NCI-H774 (cell line): ENCODE data around the gene NEURL2.
A peak's percentile ranks its signal among the peaks of the same experiment; 100 is the strongest.
"Not testable (repeated sequence)": the region's sequence is repeated elsewhere in the genome, so short reads cannot be mapped to it uniquely, and the experiment has no call there.

Experiments used
- DNase-seq: peaks from one replicate; lab custom pipeline; 2025; lab: John Stamatoyannopoulos, UW

The NEURL2 gene

DNA sequence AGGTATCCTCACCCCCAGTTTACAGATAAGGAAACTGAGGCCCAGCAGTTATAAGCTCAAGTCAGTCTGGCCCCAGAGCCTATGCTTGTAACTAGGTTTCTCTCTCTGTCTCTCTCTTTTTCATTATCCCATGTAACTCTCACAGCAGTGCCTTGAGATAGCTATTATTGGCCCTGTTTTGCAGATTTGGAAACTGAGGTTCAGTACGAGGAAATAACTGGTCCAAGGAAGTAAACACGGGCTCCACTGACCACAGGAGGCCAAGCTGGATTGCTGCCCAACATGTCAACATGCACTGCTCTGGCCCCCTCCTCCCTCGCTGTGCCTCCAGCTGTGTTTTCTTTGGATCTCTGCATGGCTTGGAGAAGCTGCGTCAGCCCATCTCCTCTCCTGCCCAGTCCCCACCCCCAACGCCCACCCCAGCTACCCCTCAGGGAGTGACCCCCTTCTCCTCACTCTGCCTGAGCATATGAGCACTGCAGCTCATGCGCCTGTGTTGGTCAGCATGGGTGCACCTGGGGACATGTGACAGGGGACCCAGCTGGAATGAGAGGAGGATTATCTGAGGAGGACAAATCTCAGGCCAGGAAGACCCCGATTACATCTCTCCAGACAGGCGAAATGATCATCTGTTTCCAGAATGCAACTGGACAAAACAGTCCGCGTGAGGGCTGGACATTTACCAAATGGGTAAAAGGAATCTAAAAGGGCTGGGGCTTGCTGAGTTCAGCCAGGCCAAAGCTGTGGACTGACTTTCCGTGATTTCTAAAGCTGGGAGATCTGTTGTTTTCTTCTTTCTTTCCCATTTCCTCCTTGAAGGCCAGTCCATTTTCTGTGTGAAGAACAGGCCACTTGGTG is 28.8 kb upstream of the NEURL2 start:
- peak; percentile 3 for DNase-seq

DNA sequence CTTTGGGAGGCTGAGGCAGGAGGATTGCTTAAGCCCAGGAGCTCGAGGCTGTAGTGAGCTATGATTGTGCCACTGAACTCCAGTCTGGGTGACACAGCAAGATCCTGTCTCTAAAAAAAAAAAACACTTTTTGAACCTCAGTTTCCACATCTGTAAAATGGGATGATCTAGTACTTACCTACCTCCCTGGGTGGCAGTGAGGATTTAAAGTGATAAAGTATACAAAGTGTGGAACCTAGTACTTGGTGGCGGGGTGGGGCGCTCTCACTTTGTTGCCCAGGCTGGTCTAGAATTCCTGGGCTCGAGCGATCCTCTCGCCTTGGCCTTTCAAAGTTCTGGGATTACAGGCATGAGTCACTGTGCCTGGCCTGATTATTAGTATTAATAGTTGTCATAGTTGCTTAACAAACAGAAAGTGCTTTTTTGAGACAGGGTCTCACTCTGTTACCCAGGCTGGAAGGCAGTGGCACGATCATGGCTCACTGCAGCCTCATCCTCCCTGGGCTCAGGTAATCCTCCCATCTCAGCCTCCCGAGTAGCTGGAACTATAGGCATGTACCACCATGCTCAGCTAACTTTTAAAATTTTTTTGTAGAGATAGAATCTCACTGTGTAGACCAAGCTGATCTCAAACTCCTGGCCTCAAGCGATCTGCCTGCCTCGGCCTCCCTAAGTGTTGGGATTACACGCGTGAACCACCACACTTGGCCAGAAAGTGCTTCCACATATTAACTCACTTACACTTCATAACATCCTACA is 27.9 kb upstream of the NEURL2 start:
- no peak for DNase-seq

DNA sequence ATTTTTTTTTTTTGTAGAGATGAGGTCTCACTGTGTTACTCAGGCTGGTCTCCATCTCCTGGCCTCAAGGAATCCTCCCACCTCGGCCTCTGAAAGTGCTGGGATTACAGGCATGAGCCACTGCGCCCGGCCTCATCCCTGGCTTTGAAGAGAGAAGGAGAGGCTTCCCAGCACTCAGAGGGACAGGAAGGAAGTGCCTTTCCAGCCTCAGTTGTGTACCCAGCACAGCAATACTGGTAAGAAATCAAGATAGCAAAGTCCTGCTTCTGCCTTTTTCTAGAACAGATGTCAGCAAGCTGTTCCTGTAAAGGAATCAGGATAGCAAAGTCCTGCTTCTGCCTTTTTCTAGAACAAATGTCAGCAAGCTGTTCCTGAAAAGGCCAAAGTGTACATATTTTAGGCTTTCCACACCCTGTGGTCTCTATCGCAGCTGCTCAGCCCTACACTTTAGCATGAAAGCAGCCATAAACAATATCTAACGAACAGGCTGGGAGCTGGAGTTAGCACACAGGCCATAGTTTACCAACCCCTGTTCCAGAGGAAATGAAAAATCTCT is 27.3 kb upstream of the NEURL2 start:
- DNase-seq: no peak

DNA sequence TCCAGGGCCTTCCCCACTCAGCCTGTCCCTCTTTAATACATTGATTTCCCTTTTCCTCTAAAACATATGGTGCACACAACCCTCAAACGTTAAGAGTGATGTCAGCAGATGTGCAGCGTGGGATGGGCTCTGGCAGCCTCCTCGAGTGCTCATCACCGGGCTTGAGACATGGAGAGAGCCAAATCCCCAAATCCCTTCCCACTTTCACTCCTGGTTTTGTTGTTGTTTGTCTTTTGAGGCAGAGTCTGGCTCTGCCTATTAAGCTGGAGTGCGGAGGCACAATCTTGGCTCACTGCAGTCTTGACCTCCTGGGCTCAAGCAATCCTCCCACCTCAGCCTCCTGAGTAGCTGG is 26.8 kb upstream of the NEURL2 start:
- DNase-seq: no peak

DNA sequence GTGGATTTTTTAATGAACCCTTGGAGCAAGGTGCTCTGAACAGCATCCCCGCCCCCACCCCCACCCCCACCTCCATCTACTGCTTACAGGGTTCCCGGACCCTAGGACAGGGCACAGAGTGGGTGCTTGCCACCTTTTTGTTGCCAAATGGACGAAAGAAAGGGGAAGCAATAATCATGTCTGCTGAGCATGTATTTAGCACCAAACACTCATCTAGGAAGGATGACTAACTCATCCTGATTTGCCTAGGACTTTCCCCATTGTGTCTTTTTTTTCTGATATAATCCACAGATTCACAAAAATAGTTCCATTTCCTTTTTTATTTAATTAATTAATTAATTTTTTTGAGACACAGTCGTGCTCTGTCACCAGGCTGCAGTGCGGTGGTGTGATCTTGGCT is 22.1 kb upstream of the NEURL2 start:
- DNase-seq: no peak

DNA sequence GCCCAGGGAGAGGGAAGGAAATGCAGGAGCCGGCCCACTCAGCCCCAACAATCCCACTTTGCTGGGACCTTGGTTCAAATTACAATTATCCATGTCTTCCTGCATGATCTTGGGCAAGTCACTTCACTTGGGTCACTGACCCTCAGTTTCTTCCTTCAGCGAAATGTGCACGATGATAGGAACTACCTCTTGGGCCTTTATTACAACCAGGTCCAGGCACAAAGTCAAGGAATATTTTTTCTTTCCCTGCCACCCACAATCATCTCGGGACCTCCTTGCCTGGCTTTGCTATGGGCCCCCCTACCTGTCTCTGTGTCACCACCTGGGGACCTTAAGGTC is 21.3 kb upstream of the NEURL2 start:
- no peak for DNase-seq

DNA sequence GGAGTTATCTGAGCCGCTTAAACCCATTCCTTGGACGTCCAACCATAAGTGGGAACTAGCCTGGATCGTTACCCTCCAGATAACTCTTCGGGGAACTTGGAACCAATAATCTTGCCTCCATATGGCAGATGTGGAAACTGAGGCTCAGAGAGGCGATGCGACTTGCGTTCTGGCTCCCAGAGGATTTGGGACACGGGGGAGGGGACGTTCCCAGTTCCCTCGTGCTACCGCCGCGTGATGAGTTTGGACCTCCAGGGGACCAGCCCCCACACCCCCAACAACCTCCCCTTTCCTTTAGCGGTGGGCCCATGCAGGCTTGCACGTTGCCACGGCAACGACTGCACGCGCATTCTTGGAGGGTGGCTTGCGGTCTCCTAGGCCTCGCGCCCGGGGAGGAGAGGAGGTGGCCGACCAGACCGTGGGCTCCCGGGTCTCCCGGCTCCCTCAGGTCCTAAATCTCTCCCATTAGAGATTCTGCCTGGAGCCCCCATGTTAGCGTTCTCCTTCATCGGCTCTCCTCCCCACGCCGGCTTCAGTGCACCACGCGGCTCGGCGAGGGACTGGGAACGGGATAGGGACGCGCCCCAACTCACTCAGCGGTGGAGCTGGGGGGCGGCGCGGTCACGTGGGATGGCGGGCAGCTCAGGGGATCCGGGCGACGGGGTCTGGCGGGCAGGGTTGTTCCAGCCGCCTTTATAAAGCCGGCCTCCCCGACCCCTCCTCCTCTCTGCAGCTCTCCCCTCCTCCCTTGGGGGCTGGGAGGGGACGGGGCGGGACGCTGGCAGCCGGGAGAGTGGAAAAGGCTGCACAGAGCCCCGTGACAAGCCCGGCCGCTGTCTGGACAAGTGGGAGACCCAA is 20.7 kb upstream of the NEURL2 start, which contains the start of gene PLTP:
Gene PLTP (minus strand): TSS at position 670 of the 858 bp plus-strand sequence. CDS start 703 bp downstream, outside the sequence.
- no peak for DNase-seq

DNA sequence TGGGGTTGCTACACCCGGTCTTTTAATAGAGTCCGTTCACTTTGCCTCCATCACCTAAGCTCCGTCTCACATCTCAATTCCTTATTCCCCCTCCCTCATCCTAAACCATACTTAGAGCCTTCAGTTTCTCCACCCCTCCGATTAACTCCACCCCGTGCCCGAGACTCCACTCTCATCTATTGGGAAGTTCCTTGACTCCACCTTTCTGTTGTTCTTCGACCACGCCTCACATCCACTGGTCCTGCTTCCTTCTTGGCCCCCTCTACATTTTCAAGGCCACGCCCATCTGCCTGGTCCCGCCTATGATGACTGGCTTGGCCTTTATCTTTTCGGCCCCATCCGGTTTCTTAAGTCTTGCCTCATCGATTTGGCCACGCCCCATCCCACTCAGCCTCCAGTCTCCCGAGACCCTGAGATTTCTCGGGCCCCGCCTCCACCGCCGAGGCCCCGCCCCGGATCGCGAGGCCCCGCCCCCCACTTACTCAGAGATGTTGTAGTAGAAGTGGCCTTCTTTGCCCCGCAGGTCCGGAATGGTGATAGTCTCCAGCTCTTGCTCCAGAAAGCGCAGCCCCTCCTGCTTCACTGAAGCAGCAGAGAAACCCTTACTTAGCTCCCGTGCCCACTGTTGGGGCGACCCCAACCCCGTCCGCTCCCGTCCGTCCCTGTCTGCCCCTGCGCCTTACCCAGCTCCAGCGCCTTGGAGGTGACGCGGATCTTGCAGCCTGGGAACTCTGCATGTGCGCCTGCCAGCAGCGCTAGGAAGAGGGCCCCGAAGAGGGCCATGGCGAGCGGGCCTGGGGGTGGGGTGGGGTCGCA is 19.9 kb upstream of the NEURL2 start:
- peak; percentile 54 for DNase-seq

DNA sequence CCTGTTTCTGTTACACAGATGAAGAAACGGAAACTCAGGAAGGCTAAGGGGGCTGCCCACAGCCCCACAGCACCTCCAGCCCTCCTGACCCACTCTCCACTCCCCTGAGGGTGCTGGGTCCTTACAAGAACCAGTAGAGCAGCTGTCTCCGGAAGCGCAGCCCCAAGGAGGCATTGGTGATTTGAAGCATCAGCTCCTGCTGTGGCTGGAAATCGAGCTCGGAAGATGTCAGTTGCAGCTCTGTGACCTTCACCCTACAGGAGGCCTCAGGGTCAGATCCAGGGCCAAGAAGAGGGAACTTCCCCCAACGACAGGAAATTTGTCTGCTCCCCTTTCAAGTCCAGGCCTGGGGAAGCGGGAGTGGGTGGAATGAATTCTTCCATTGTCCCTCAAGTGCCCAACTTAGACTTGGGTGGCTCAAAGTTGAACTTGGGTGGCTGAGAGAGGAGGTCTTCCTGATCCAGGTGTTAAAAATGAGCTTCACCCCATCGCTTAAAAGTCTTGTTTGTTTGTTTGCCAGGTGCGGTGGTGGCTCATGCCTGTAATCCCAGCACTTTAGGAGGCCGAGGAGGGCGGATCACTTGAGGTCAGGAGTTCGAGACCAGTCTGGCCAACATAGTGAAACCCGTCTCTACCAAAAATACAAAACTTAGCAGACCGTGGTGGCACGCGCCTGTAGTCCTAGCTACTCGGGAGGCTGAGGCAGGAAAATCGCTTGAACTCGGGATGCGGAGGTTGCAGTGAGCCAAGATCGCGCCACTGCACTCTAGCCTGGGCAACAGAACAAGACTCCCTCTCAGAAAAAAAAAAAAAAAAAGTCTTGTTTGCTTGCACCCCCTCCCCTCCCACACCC is 19.0 kb upstream of the NEURL2 start:
- no peak for DNase-seq

DNA sequence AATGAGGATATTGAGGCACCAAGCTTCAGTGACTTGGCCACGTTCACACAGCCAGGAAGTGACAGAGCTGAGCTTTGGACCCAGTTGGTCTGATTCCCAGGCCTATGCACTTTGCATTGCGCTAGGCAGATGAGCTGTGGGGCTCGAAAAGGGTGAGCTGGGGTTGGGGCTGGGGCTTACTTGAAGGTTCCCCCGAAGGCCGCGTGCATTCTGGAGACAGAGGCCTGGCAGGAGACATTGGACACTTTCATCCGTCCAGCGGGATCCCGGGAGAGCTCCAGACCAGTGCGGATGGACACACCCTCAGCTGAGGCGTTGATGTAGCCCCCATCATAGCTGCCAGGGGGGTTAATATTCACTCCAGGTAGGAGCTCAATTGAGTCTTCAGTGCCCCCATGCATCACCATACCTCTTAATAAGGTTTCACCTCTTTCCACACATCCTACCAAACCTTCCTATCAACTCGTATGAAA is 18.4 kb upstream of the NEURL2 start:
- DNase-seq: no peak

DNA sequence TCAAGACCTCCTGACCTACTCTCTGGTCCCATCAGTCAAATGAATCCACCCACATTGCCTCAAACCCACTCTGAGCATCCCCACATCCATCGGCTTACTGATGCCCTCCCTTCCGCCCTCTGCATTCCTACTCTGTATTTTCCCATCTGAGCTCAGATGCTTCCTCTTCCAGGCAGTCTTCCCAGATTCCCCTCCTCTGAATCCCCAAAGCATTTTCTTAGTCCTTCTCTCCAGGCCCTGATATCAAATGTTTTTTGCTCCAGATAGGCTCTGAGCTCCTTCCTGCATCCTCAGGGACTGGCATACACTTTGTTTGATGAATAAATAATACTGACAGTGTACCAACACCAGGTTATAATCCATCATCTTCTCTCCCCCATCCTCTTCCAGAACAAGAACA is 17.1 kb upstream of the NEURL2 start:
- no peak for DNase-seq

DNA sequence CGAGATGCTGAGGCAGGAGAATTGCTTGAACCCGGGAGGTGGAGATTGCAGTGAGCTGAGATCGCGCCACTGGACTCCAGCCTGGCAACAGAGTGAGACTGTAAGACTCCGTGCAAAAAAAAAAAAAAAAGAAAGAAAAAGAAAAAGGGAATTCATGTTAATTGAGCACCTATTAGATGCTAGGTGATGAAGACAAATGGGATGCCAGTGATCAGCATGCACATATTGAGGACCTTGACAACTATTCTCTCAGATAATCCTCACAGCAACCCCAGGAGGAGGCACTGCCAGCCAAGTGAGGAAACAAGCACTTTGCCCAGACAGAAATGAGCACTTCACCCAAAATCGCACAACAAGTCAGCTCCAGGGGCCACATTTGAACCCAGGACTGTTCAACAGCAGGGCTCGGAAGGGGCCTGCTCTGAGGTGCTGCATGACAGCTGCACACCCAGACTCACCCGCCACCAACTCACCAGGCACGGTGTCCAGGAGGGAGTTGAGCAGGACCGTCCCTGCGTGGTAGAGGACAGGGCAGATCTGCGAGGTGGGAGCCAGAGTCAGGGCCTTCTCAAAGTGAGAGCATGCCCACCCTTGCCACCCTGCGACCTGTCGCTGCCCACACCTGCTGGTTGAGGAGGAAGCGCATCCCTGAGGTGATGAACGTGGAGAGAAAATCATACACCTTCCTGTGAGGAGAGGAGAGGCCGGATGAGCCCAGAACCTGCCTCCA is 16.4 kb upstream of the NEURL2 start:
- no peak for DNase-seq

DNA sequence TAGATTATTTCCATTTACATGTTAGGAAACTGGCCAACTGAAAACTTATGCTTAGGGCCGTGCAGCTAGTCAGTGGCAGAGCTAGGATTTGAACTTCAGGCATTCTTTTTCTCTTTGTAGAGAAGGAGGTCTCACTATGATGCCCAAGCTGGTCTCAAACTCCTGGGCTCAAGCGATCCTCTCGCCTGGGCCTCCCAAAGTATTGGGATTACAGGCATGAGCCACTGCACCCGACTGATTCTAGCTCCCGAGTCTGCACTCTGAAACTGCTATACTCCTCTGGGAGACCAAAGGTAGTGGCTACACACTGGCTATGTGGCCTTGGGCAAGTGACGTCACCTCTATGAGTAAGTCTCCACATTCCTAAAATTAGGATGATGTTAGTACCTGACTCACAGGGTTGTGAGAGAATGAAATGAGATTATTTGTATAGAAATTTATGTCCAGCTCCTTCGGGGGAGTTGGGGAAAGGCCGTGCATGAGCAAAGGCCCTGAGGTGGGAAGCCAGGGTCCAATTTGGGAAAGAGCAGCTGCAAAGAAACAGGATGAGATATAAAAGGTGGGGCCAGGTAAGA is 14.6 kb upstream of the NEURL2 start:
- no peak for DNase-seq

DNA sequence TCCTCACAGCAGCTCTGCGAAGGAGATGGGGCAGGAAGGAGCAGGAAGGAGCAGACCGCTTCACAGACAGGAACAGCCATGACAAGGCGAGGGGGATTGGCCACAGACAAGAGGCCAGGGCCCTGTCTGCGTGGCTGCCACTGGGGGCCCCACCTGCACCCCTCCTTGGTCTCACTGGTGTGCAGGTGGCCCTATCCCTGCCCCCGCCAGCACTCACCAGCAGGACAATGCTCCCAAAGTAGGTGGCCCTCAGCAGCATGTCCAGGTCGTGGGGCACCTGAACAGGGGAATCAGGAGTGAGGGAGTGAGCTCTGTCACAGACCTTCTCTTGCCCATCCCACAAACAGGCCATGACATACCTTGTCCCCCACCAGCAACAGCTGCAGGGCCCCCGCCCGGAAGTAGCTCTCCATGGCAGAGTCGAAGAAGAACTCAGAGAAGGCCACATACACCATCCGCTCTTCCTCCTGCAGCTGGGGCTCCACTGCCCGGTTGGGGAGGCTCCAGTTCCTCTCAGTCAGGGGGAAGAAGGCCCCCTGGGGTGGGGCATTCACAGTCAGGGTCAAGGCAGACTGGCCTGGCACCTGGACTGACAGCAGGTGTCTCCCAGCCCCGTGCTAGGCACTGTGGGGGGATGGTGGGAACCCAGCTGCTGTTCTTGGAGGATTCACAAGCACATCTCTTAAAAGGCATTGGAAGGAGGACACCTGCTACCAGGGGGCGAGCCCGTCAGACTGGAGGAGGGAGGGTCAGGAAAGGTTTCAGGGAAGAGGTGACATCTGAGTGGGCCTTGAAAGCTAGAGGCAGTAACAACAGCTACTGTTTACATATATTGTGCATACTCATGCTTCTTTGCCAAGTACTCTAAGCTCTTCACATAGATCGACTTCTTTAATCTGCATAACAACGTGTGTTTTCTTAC is 13.8 kb upstream of the NEURL2 start:
- DNase-seq: no peak

DNA sequence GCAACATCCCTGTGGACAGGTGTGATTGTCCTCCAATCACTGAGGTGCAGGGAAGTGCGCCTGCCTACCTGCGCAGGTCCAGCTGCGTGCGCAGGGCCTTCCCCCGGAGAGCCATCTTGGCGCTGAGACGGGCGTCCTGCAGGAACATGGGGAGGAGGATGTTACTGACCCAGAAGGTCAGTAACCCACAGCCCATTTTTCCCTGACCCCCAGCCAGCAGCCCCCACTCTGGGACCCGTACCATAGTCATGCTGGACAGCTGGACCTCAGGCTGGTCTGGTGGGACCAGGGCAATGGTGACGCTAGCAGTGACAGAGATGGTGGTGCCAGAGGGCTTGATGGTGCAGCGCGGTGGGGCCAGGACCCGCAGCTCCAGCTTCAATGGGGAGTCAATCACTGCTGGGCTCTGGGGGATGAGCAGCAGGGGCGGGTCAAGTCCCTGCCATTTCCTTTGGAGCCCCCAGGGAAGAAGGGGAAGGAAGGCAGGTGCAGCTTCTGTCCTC is 11.2 kb upstream of the NEURL2 start:
- DNase-seq: no peak

DNA sequence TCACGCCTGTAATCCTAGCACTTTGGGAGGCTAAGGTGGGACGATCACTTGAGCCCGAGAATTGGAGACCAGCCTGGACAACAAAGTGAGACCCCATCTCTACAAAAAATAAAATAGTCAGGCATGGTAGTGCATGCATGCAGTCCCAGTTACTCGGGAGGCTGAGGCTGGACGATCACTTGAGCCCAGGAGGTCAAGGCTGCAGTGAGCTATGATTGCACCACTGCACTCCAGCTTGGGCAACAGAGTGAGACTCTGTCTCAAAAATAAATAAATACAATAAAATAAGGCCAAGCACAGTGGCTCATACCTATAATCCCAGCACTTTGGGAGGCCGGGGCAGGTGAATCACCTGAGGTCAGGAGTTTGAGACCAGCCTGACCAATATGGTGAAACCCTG is 10.3 kb upstream of the NEURL2 start:
- not testable (repeated sequence) for DNase-seq

DNA sequence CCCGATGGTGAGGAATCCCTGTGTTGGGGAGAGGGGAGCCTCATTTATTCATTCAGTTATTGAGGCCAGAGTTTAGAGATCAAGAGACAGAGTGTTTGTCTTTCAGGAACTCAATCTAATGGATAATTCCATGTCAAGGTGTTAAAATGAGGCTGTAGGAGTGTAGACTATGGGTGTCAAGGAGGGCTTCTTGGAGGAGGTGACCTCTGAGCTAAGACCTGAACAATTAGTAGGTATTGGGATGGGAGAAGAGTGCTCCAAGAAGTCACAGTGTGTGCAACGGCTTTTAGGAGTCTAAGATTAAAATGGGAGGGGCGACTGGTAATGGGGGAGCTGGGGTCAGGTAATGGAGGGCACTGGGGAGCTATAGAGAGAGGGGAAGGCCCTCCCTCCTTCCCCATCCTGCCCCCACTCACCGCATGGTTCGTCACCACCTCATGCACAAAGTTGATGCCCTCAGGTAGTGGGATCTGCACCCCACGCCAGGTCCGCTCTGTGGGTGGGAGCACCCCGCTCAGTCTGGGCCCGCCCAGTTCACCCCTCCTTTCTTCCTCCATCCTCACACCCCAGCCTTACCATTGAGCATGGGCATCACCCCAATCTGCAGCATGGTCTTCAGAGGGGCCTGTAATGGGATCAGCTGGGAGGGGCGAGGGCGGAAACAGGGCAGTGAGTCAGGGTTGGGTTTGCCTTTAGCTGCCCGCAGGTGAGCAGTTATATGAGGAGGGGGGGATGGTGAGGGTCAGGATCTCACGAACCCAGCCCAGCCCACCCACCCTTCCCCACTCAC is 8.2 kb upstream of the NEURL2 start:
- DNase-seq: no peak
